ENCODE measurements around the gene WBP1. TPM values are rescaled to one million over a fixed set of nuclear protein-coding genes. Genes with fewer than 3 reads are reported as not detected.

Gene WBP1
- 100 to 1,000 TPM in 1 of 4 donors, 10 to 100 TPM in 3; 40.7 to 121 (median 47.0) TPM for total RNA-seq

- peak; percentile 100 for DNase-seq (ENCODE audit: low spot score in 2 of 2)
- TF ChIP-seq EP300 (IDR thresholded peaks at IDR 0.05) = no peak
- peak in 1 of 2 donors; percentile 22 for TF ChIP-seq POLR2A (IDR thresholded peaks at IDR 0.05)
- peak in 2 of 3 donors; percentile 26 to 48 for TF ChIP-seq POLR2AphosphoS5 (IDR thresholded peaks at IDR 0.05)
- TF ChIP-seq CTCF (IDR thresholded peaks at IDR 0.05) = no peak
- Histone ChIP-seq H3K9me3 (no peaks in the 10 kb centered on the region), H3K36me3 (peaks cover 22% of the 10 kb centered on the region), H3K27ac (peak within 1 kb of the TSS; percentile 89), H3K4me3 (peak within 1 kb of the TSS; percentile 61), H3K4me1 (peaks cover 42% of the 10 kb centered on the region), H3K27me3 (no peaks in the 10 kb centered on the region)
- 0% methylated on average over 6 of the region's 38 CpGs for WGBS
Observed at GRCh38 chr2:74458132-74458937, at the start of gene WBP1. TSS of gene WBP1 (plus strand) at chr2:74458438. CDS start at chr2:74458603, 165 bp downstream.

- no peak overlapping the region for H3K4me3 ChIP-seq
- H3K9me3 ChIP-seq = no peaks in the 10 kb centered on the region
- no peak for DNase-seq (ENCODE audit: low spot score in 2 of 2)
- no peaks in the 10 kb centered on the region for H3K27me3 ChIP-seq
- 76% methylated on average over 8 of the region's 8 CpGs for WGBS
- no peak overlapping the region for H3K27ac ChIP-seq
- H3K4me1 ChIP-seq = peaks cover 29% of the 10 kb centered on the region
- H3K36me3 ChIP-seq = no peaks in the 10 kb centered on the region
- TF ChIP-seq EP300 (IDR thresholded peaks at IDR 0.05) (no peak), POLR2AphosphoS5 (IDR thresholded peaks at IDR 0.05) (no peak), POLR2A (IDR thresholded peaks at IDR 0.05) (no peak)
Observed at GRCh38 chr2:74413001-74413698, 45.1 kb upstream of the WBP1 start.

- no peak for TF ChIP-seq POLR2A (IDR thresholded peaks at IDR 0.05)
- no peak for TF ChIP-seq EP300 (IDR thresholded peaks at IDR 0.05)
- no peak for TF ChIP-seq CTCF (IDR thresholded peaks at IDR 0.05)
- TF ChIP-seq POLR2AphosphoS5 (IDR thresholded peaks at IDR 0.05) = no peak
- no peaks in the 10 kb centered on the region for H3K27me3 ChIP-seq
- no peaks in the 10 kb centered on the region for H3K9me3 ChIP-seq
- peaks cover 29% of the 10 kb centered on the region for H3K4me1 ChIP-seq
- no peak overlapping the region for H3K27ac ChIP-seq
- 18% methylated on average over 17 of the region's 19 CpGs for WGBS
- DNase-seq (ENCODE audit: low spot score in 2 of 2) = no peak
- no peaks in the 10 kb centered on the region for H3K36me3 ChIP-seq
- H3K4me3 ChIP-seq = peak overlapping the region; percentile 46
Observed at GRCh38 chr2:74414441-74414840, 43.8 kb upstream of the WBP1 start.

GRCh38 chr2:74414881-74415761 is 43.1 kb upstream of the WBP1 start:
- DNase-seq (ENCODE audit: low spot score in 2 of 2) = peak in 1 of 2 donors; percentile 78
- peak overlapping the region; percentile 46 for H3K4me3 ChIP-seq
- TF ChIP-seq EP300 (IDR thresholded peaks at IDR 0.05) = no peak
- TF ChIP-seq POLR2AphosphoS5 (IDR thresholded peaks at IDR 0.05) = no peak
- TF ChIP-seq CTCF (IDR thresholded peaks at IDR 0.05) = peak in 1 of 2 donors; percentile 28
- TF ChIP-seq POLR2A (IDR thresholded peaks at IDR 0.05) = no peak
- H3K36me3 ChIP-seq = no peaks in the 10 kb centered on the region
- no peaks in the 10 kb centered on the region for H3K9me3 ChIP-seq
- WGBS = 10% methylated on average over 13 of the region's 66 CpGs
- no peaks in the 10 kb centered on the region for H3K27me3 ChIP-seq
- H3K4me1 ChIP-seq = peaks cover 29% of the 10 kb centered on the region
- H3K27ac ChIP-seq = no peak overlapping the region

- TF ChIP-seq POLR2A (IDR thresholded peaks at IDR 0.05) = no peak
- no peak for TF ChIP-seq EP300 (IDR thresholded peaks at IDR 0.05)
- no peak for TF ChIP-seq POLR2AphosphoS5 (IDR thresholded peaks at IDR 0.05)
- TF ChIP-seq CTCF (IDR thresholded peaks at IDR 0.05) = no peak
- H3K36me3 ChIP-seq = no peaks in the 10 kb centered on the region
- no peaks in the 10 kb centered on the region for H3K27me3 ChIP-seq
- H3K27ac ChIP-seq = no peak overlapping the region
- 69% methylated on average over 27 of the region's 35 CpGs for WGBS
- peak overlapping the region; percentile 46 for H3K4me3 ChIP-seq
- no peak for DNase-seq (ENCODE audit: low spot score in 2 of 2)
- H3K4me1 ChIP-seq = peaks cover 31% of the 10 kb centered on the region
- no peaks in the 10 kb centered on the region for H3K9me3 ChIP-seq
Observed at GRCh38 chr2:74415762-74416395, 42.4 kb upstream of the WBP1 start.

Measured in suprapubic skin (tissue), 4 donors.